Chondrocyte (in vitro differentiated cells): ENCODE measurements around the gene DIPK1B. TPM values are rescaled to one million over a fixed set of nuclear protein-coding genes. Genes with fewer than 3 reads are reported as not detected.
A peak's percentile ranks its signal among the peaks of the same experiment; 100 is the strongest.

Source experiments
- DNase-seq: peaks from one replicate; pipeline ENCODE4 v3.0.0; 2021; ENCODE audit warnings: mixed read lengths, low spot score
- H3K27ac Mint-ChIP-seq: one replicate; pipeline ENCODE4 v1.8.0; 2021; ENCODE audit warnings: mild to moderate bottlenecking, moderate library complexity, mixed read lengths; ENCODE audit not compliant: unreplicated experiment
- H3K27me3 Mint-ChIP-seq: 2 replicates; pipeline ENCODE4 v1.8.0; 2021; ENCODE audit warnings: low read depth, mixed read lengths
- H3K36me3 Mint-ChIP-seq: 2 replicates; pipeline ENCODE4 v1.8.0; 2021; ENCODE audit warnings: low read depth, mixed read lengths
- H3K4me1 Mint-ChIP-seq: 2 replicates; pipeline ENCODE4 v1.8.0; 2021; ENCODE audit warnings: low read depth, mild to moderate bottlenecking, mixed read lengths
- H3K4me3 Mint-ChIP-seq: one replicate; pipeline ENCODE4 v1.8.0; 2021; ENCODE audit warnings: mild to moderate bottlenecking, moderate library complexity, mixed read lengths; ENCODE audit not compliant: unreplicated experiment
- H3K9me3 Mint-ChIP-seq: 2 replicates; pipeline ENCODE4 v1.8.0; 2021; ENCODE audit warnings: low read depth, mixed read lengths
- CTCF ChIP-seq: fragments of 200-600 bp; sonication (generic); IDR thresholded peaks from 2 replicates; pipeline ENCODE4 v1.5.0; 2021; ENCODE audit warnings: antibody characterized with exemption, mild to moderate bottlenecking, moderate library complexity
- total RNA-seq: library from RNA; stranded (reverse); gene quantifications from 3 replicates; pipeline ENCODE4 v1.2.1, GENCODE V29; 2021

Gene DIPK1B
- total RNA-seq, 1 donor from 2014 or later = 9.2 TPM

DNA sequence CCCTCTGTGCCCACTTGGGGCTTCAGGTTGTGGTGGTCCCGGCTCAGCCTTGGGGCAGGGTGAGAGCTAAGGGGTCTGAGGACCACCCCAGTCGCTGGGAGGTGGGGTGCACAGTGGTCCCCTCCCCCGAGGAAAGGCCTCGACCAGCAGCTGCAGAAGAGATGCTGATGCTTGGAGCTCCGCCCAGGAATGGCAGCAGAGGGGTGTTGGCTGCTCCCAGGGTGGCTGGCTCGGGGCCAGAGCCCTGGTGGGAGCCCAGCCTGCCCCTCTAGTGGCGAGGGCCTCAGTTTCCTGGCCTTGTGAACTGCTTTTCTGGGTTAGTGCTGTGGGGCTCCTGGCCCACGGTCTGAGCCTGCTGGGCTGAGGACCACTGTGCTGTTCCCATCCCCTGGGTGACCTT, 1.2 kb downstream of the DIPK1B start:
- no peak for DNase-seq
- Mint-ChIP-seq H3K9me3 (no peaks in the 10 kb centered on the region), H3K27ac (no peak overlapping the region), H3K4me3 (peak overlapping the region; percentile 56), H3K36me3 (no peaks in the 10 kb centered on the region), H3K27me3 (no peaks in the 10 kb centered on the region), H3K4me1 (peaks cover 11% of the 10 kb centered on the region)
- TF ChIP-seq CTCF = no peak

DNA sequence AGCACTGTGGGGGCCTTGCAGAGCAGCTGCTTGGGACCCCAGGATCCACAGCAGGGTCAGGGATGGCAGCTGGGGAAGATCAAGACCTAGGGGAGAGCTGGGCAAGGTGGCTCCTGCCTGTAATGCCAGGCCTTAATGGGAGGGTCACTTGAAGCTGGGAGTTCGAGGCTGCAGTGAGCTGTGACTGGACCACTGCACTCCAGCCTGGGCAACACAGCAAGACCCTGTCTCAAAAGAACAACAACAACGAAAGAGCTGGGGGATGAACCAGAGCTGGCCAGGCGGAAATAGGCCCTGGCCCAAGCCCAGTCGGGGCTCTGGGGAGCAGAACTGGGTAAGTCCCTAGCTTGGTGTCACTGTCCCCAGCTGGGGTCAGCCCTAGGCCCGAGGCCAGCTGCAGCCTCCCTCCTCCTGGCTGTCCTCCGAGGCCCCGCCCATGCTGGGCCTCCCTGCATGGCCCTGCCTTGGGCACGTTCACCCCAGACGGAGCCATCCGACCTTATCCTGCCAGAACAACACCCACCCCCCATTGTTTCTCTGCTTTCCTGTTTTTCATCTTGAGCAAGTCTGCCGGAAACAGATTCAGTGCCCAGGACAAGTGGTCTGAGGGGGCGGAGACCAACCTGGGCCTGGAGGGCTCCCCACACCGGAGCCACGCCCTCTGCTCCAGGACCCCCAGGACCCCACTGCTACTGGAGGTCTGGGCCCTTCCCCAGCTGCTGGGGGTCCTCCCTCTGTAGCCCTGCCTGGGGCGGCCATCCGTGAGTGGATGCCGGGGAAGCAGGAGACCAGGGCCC, 1.9 kb downstream of the DIPK1B start:
- Mint-ChIP-seq H3K9me3 (no peaks in the 10 kb centered on the region), H3K27ac (no peak overlapping the region), H3K36me3 (no peaks in the 10 kb centered on the region), H3K4me3 (no peak overlapping the region), H3K27me3 (no peaks in the 10 kb centered on the region), H3K4me1 (peaks cover 11% of the 10 kb centered on the region)
- no peak for DNase-seq
- TF ChIP-seq CTCF = no peak

DNA sequence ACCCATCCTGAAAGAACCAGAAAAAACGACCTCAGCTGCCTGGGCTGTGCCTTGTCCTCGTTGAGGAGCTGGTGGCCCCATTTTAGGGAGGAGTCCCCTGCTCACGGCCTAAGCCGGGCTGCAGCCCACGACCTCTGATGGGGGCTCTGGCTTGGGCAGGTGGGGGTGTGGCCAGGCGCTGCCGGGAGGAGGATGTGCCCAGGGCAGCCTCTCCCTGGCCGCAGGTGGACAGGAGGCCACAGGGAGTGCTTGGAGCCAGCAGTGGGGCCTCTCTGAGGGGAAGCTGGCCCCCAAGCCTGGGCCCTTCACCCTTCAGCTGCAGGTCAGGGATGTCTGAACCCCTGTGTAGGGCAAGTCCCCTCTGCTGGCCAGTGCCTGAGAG, 2.5 kb downstream of the DIPK1B start:
- H3K4me1 Mint-ChIP-seq = peaks cover 11% of the 10 kb centered on the region
- H3K27ac Mint-ChIP-seq = no peak overlapping the region
- H3K36me3 Mint-ChIP-seq = no peaks in the 10 kb centered on the region
- DNase-seq = no peak
- TF ChIP-seq CTCF = no peak
- H3K27me3 Mint-ChIP-seq = no peaks in the 10 kb centered on the region
- H3K4me3 Mint-ChIP-seq = no peak overlapping the region
- H3K9me3 Mint-ChIP-seq = no peaks in the 10 kb centered on the region

DNA sequence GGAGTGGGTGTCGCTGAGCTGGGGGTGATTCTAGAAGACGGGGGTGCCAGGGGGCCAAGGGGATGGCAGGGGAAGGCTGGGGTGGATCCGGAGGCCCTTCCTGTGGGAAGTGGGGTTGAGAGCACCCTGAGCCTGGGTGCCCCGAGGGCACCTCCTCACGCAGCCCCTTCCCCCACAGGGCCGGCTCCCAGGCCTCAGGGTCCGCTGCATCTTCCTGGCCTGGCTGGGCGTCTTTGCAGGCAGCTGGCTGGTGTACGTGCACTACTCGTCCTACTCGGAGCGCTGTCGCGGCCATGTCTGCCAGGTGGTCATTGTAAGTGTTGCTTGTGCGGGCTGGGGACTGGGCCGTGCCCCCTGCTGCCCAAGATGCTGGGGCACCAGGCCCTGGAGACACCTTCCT, 5.0 kb downstream of the DIPK1B start:
- Mint-ChIP-seq H3K9me3 (no peaks in the 10 kb centered on the region), H3K4me3 (no peak overlapping the region), H3K27ac (no peak overlapping the region), H3K36me3 (no peaks in the 10 kb centered on the region), H3K4me1 (peaks cover 11% of the 10 kb centered on the region), H3K27me3 (no peaks in the 10 kb centered on the region)
- TF ChIP-seq CTCF = no peak
- peak; percentile 93 for DNase-seq

DNA sequence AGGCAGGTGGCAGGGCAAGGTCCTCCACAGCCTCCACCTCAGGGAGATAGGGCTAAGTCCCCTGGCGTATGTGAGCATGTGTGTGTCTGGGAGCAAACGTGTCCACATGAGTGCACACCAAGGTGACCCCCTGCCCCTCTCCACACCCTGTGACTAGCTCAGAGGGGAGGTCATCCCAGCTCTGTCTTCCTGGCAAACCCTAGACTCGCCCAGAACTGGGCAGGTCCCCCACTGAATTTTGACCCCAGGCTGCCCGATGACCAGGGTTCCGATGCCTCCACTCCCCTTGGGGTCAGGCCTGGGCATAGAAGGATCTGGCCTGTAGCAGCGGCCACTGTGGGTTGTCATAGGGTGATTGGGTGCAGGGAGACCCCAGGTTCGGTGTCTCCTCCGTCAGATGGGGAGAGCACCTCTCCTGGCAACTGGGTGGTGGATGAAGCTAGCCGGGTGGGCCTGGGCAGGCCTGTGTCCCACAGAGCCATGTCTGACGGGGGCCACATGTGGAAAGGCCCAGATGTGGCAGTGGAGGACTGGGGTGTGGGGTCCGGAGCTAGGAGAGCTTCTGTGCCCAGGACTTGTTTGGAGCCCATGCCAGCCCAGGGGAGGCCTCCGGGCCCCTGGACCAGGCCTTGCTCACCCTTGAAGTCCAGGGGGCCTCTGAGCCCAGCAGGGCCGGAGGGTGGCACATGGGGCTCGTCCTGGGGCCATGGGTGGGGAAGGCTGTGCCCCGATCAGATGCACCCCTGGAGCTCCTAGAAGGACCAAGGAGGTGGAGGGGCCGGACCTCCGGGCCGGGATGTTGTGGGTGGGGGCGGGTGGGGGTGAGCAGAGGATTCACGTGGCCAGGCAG, 6.2 kb downstream of the DIPK1B start:
- Mint-ChIP-seq H3K36me3 (peaks cover 1% of the 10 kb centered on the region), H3K27ac (no peak overlapping the region), H3K9me3 (no peaks in the 10 kb centered on the region), H3K4me1 (peaks cover 8% of the 10 kb centered on the region), H3K4me3 (no peak overlapping the region), H3K27me3 (no peaks in the 10 kb centered on the region)
- TF ChIP-seq CTCF = no peak
- DNase-seq = no peak
